GM23338 (cell line): ENCODE data around the gene EYS.

Experiments
- CREB1 ChIP-seq: fragments of 250-450 bp; sonication (Bioruptor Pico); IDR thresholded peaks from 2 replicates; pipeline ENCODE4 v1.5.0; 2020; ENCODE audit warnings: low read depth, mild to moderate bottlenecking, moderate library complexity
- EZH2 ChIP-seq: fragments of 200-600 bp; sonication (generic); IDR thresholded peaks from one replicate; pipeline ENCODE4 v1.8.0; 2017; ENCODE audit warnings: antibody characterized with exemption, mild to moderate bottlenecking, low read depth; ENCODE audit not compliant: unreplicated experiment
- EZH2phosphoT487 ChIP-seq: fragments of 200-600 bp; sonication (generic); IDR thresholded peaks from one replicate; pipeline ENCODE4 v1.8.1; 2018; ENCODE audit warnings: antibody characterized with exemption; ENCODE audit not compliant: unreplicated experiment
- JUNB ChIP-seq: IDR thresholded peaks from one replicate; pipeline ENCODE4 v1.6.1; 2016; ENCODE audit warnings: antibody characterized with exemption; ENCODE audit not compliant: unreplicated experiment
- NANOG ChIP-seq: IDR thresholded peaks from 2 replicates; pipeline ENCODE4 v1.6.1; 2016; ENCODE audit warnings: antibody characterized with exemption, borderline replicate concordance
- POLR2AphosphoS5 ChIP-seq: IDR thresholded peaks from 2 replicates; pipeline ENCODE4 v1.6.1; 2016; ENCODE audit warnings: antibody characterized with exemption, low read depth
- STAT1 ChIP-seq: IDR thresholded peaks from one replicate; pipeline ENCODE4 v1.6.1; 2016; ENCODE audit warnings: antibody characterized with exemption; ENCODE audit not compliant: unreplicated experiment
- ZNF331 ChIP-seq: fragments of 250-450 bp; sonication (Bioruptor Pico); IDR thresholded peaks from 2 replicates; pipeline ENCODE4 v1.5.0; 2020; ENCODE audit warnings: low read depth, mild to moderate bottlenecking, moderate library complexity
- TF ChIP-seq, protein P1 (sequence below), 2 experiments: fragments of 200-600 bp in 1 of 2; sonication (generic) in 1 of 2; conservative IDR thresholded peaks; 2 replicates each; pipeline versions ENCODE4 v1.5.1 to v1.6.1; 2016 to 2017; ENCODE audit warnings: antibody characterized with exemption in 2 of 2, low read depth in 2 of 2, mild to moderate bottlenecking in 2 of 2, moderate library complexity in 1 of 2
- TF ChIP-seq, protein P2 (sequence below): IDR thresholded peaks from one replicate; pipeline ENCODE4 v1.6.1; 2018; ENCODE audit warnings: antibody characterized with exemption; ENCODE audit not compliant: unreplicated experiment
- TF ChIP-seq, protein P3 (sequence below): IDR thresholded peaks from 2 replicates; pipeline ENCODE4 v1.6.1; 2016; ENCODE audit warnings: antibody characterized with exemption
- TF ChIP-seq, protein P4 (sequence below): fragments of 250-450 bp; sonication (Bioruptor Pico); IDR thresholded peaks from 2 replicates; pipeline ENCODE4 v1.5.0; 2020; ENCODE audit warnings: mild to moderate bottlenecking, moderate library complexity

DNA sequence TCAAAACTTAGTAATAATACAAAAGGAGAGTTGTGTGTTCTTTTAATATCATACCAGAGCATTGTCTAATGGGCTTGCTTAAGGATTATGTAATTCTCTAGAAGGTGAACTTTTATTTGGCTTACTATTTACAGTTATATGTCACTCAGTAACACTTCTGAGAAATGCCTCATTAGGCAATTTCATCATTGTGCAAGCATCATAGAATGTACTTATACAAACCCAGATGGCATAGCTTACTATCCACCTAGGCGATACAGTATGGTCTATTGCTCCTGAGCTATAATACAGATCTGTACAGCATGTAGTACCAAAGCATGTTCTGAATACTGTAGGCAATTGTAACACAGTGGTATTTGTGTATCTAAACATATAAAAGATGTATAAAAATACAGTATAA lies 1731.3 kb downstream of the EYS start:
- no peak for TF ChIP-seq POLR2AphosphoS5
- no peak for TF ChIP-seq CREB1 (CRISPR knock-in tag)
- TF ChIP-seq, protein P1, sequence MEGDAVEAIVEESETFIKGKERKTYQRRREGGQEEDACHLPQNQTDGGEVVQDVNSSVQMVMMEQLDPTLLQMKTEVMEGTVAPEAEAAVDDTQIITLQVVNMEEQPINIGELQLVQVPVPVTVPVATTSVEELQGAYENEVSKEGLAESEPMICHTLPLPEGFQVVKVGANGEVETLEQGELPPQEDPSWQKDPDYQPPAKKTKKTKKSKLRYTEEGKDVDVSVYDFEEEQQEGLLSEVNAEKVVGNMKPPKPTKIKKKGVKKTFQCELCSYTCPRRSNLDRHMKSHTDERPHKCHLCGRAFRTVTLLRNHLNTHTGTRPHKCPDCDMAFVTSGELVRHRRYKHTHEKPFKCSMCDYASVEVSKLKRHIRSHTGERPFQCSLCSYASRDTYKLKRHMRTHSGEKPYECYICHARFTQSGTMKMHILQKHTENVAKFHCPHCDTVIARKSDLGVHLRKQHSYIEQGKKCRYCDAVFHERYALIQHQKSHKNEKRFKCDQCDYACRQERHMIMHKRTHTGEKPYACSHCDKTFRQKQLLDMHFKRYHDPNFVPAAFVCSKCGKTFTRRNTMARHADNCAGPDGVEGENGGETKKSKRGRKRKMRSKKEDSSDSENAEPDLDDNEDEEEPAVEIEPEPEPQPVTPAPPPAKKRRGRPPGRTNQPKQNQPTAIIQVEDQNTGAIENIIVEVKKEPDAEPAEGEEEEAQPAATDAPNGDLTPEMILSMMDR (conservative IDR thresholded peaks at IDR 0.05; ENCODE audit: low read depth in 2 of 2), result no peak
- TF ChIP-seq EZH2phosphoT487, result no peak
- TF ChIP-seq, protein P2, sequence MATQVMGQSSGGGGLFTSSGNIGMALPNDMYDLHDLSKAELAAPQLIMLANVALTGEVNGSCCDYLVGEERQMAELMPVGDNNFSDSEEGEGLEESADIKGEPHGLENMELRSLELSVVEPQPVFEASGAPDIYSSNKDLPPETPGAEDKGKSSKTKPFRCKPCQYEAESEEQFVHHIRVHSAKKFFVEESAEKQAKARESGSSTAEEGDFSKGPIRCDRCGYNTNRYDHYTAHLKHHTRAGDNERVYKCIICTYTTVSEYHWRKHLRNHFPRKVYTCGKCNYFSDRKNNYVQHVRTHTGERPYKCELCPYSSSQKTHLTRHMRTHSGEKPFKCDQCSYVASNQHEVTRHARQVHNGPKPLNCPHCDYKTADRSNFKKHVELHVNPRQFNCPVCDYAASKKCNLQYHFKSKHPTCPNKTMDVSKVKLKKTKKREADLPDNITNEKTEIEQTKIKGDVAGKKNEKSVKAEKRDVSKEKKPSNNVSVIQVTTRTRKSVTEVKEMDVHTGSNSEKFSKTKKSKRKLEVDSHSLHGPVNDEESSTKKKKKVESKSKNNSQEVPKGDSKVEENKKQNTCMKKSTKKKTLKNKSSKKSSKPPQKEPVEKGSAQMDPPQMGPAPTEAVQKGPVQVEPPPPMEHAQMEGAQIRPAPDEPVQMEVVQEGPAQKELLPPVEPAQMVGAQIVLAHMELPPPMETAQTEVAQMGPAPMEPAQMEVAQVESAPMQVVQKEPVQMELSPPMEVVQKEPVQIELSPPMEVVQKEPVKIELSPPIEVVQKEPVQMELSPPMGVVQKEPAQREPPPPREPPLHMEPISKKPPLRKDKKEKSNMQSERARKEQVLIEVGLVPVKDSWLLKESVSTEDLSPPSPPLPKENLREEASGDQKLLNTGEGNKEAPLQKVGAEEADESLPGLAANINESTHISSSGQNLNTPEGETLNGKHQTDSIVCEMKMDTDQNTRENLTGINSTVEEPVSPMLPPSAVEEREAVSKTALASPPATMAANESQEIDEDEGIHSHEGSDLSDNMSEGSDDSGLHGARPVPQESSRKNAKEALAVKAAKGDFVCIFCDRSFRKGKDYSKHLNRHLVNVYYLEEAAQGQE, result no peak
- no peak for TF ChIP-seq EZH2
- TF ChIP-seq, protein P3, sequence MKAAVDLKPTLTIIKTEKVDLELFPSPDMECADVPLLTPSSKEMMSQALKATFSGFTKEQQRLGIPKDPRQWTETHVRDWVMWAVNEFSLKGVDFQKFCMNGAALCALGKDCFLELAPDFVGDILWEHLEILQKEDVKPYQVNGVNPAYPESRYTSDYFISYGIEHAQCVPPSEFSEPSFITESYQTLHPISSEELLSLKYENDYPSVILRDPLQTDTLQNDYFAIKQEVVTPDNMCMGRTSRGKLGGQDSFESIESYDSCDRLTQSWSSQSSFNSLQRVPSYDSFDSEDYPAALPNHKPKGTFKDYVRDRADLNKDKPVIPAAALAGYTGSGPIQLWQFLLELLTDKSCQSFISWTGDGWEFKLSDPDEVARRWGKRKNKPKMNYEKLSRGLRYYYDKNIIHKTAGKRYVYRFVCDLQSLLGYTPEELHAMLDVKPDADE, result no peak
- TF ChIP-seq JUNB, result no peak
- TF ChIP-seq, protein P4, sequence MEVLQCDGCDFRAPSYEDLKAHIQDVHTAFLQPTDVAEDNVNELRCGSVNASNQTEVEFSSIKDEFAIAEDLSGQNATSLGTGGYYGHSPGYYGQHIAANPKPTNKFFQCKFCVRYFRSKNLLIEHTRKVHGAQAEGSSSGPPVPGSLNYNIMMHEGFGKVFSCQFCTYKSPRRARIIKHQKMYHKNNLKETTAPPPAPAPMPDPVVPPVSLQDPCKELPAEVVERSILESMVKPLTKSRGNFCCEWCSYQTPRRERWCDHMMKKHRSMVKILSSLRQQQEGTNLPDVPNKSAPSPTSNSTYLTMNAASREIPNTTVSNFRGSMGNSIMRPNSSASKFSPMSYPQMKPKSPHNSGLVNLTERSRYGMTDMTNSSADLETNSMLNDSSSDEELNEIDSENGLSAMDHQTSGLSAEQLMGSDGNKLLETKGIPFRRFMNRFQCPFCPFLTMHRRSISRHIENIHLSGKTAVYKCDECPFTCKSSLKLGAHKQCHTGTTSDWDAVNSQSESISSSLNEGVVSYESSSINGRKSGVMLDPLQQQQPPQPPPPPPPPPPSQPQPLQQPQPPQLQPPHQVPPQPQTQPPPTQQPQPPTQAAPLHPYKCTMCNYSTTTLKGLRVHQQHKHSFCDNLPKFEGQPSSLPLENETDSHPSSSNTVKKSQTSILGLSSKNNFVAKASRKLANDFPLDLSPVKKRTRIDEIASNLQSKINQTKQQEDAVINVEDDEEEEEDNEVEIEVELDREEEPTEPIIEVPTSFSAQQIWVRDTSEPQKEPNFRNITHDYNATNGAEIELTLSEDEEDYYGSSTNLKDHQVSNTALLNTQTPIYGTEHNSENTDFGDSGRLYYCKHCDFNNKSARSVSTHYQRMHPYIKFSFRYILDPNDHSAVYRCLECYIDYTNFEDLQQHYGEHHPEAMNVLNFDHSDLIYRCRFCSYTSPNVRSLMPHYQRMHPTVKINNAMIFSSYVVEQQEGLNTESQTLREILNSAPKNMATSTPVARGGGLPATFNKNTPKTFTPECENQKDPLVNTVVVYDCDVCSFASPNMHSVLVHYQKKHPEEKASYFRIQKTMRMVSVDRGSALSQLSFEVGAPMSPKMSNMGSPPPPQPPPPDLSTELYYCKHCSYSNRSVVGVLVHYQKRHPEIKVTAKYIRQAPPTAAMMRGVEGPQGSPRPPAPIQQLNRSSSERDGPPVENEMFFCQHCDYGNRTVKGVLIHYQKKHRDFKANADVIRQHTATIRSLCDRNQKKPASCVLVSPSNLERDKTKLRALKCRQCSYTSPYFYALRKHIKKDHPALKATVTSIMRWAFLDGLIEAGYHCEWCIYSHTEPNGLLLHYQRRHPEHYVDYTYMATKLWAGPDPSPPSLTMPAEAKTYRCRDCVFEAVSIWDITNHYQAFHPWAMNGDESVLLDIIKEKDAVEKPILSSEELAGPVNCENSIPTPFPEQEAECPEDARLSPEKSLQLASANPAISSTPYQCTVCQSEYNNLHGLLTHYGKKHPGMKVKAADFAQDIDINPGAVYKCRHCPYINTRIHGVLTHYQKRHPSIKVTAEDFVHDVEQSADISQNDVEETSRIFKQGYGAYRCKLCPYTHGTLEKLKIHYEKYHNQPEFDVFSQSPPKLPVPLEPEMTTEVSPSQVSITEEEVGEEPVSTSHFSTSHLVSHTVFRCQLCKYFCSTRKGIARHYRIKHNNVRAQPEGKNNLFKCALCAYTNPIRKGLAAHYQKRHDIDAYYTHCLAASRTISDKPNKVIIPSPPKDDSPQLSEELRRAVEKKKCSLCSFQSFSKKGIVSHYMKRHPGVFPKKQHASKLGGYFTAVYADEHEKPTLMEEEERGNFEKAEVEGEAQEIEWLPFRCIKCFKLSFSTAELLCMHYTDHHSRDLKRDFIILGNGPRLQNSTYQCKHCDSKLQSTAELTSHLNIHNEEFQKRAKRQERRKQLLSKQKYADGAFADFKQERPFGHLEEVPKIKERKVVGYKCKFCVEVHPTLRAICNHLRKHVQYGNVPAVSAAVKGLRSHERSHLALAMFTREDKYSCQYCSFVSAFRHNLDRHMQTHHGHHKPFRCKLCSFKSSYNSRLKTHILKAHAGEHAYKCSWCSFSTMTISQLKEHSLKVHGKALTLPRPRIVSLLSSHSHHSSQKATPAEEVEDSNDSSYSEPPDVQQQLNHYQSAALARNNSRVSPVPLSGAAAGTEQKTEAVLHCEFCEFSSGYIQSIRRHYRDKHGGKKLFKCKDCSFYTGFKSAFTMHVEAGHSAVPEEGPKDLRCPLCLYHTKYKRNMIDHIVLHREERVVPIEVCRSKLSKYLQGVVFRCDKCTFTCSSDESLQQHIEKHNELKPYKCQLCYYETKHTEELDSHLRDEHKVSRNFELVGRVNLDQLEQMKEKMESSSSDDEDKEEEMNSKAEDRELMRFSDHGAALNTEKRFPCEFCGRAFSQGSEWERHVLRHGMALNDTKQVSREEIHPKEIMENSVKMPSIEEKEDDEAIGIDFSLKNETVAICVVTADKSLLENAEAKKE (CRISPR knock-in tag), result no peak
- no peak for TF ChIP-seq ZNF331 (CRISPR knock-in tag)
- TF ChIP-seq NANOG, result no peak
- no peak for TF ChIP-seq STAT1
